ENCODE results near the gene NEU1. TPM values are rescaled to one million over a fixed set of nuclear protein-coding genes. Genes with fewer than 3 reads are reported as not detected.

The NEU1 gene
- total RNA-seq, 1 donor from 2014 or later, result 19.0 TPM

DNA sequence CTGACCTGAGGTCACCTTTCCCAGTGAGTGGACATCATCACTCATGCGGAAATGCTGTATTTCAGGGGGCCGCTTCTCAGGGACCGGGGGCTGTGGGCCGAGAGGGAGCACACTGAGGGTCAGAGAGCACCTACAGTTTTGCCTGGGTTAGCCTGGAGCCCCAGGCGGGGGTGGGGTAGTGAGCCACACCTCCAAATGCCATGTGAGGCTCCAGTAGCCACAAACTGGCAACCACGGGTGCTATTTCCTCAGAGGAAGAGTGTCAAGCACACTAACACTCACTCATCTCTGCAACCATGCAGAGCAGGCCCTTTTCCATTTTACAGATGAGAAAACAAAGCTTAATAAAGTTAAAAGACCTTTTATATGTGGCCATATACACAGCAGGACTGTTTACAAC lies 30.2 kb upstream of the NEU1 start:
- DNase-seq, result no peak

DNA sequence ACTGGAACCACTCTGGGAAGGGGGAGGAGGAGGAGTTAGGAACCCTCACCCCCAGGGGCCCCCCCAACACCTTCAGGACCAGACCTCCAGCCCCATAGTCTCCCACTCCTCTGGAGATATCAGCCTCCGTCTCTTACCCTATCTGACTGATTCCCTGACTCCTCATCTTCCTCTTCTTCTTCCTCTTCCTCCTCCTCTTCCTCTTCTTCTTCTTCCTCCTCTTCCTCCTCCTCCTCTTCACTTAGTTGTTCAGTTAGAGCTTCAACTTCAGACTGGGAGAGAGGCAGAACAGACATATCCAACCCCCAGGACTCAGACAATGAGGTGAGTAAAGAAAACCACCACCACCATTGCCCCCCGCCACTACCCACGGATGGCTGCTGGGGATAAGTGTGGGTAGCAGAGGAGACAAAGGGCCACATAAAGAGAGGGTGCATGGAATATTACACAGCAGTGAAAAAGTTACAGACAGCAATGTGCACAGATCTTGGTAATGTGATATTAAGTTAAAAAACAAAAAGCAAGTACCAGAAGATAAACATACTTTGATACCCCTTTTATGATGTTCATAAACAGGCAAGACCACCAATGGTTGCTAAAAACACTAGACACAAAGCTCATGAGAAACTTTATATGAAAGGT lies 26.8 kb upstream of the NEU1 start:
- no peak for DNase-seq

- no peak for DNase-seq
Observed at GRCh38 chr6:31888276-31889258, 25.9 kb upstream of the NEU1 start.

DNA sequence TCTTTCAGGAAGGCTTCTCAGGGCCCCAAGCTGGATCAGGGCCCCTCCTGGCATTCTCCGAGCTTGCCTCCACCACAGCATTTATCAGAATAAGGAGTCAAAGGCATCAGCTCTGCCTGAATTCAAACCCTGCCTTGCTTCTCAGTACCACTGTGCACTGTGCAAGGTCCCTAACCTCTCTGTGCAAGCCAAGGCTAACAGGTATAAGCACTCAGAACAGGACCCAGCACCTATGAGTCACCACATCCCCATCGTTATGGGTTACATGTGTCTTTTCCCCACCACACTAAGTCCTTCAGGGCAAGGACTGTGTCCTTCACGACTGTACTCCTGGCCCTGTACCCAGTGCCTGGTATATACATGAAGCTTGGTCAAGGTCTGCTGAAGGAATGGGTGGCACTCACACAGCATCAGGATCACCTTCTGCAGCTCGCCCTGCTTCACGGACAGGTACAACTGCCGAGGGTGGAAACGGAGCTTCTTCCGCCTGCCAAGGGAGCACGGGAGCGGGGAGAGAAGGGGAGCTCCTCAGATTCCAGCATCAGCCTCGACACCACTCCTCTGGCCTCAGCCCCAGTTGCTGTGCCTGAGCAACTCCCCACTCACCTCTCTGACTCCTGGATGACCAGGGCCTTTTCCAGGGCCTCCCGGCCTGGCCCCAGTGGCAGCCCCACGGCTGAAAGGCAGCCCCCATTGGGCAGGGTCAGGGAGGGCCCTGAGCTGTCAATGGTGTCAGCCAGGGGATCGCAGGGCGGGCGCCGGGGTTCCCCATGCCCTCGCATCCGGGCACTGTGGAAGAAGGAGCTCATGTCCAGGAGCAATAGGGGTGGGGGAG lies 24.8 kb upstream of the NEU1 start:
- DNase-seq, result no peak

GRCh38 chr6:31886541-31886991 lies 23.9 kb upstream of the NEU1 start:
- DNase-seq, result no peak

DNA sequence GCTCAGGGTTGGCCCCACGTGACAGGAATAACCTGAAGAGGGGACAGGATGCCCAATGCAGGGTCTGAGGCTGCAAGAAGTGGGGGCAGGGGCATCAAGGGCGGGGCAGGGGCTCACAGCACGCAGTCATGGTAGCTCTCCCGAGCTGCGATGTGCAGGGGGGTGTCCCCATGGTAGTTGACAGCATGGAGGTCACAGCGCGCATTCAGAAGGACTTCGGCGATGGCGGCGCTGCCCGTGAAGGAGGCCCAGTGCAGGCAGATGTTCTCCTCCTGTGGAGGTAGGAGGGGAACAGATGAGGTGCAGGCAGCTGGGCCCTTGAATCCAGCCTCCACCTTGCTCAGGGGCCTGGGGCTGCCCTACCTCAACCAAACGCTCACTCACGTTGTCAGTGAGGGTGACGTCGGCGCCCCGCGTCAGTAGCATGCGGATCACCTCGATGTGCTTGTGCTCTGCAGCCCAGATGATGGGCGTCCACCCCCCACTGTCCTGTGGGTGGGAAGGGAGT lies 22.0 kb upstream of the NEU1 start:
- no peak for DNase-seq

GRCh38 chr6:31883676-31884075 lies 21.1 kb upstream of the NEU1 start:
- DNase-seq, result no peak

- no peak for DNase-seq
Observed at GRCh38 chr6:31882344-31882743, 19.7 kb upstream of the NEU1 start.

GRCh38 chr6:31881136-31881859 lies 18.7 kb upstream of the NEU1 start:
- no peak for DNase-seq

- DNase-seq, result no peak
Observed at GRCh38 chr6:31880616-31881015, 18.0 kb upstream of the NEU1 start.

- DNase-seq, result no peak
Observed at GRCh38 chr6:31879901-31880300, 17.3 kb upstream of the NEU1 start.

DNA sequence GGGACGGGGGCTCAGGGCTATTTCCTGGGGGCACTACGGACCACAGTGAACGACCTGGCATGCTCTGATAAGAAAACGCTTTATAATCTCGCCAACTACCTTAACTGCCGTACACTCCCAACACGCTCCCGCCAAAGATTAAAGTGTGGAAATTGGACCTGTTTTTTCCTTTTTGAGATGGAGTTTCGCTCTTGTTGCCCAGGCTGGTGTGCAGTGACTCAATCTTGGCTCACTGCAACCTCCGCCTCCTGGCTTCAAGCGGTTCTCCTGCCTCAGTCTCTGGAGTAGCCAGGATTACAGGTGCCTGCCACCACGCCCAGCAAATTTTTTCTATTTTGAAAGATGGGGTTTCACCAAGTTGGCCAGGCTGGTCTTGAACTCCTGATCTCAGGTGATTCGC lies 16.5 kb upstream of the NEU1 start:
- DNase-seq, result no peak

- DNase-seq, result no peak
Observed at GRCh38 chr6:31878726-31879125, 16.1 kb upstream of the NEU1 start, which contains the start of gene SLC44A4. Gene SLC44A4 (minus strand): TSS chr6:31878997. CDS start chr6:31878980, 17 bp downstream.

- no peak for DNase-seq
Observed at GRCh38 chr6:31878222-31878621, 15.6 kb upstream of the NEU1 start.

- DNase-seq, result no peak
Observed at GRCh38 chr6:31877651-31878161, 15.1 kb upstream of the NEU1 start.

GRCh38 chr6:31877125-31877650 lies 14.6 kb upstream of the NEU1 start:
- DNase-seq, result no peak

DNA sequence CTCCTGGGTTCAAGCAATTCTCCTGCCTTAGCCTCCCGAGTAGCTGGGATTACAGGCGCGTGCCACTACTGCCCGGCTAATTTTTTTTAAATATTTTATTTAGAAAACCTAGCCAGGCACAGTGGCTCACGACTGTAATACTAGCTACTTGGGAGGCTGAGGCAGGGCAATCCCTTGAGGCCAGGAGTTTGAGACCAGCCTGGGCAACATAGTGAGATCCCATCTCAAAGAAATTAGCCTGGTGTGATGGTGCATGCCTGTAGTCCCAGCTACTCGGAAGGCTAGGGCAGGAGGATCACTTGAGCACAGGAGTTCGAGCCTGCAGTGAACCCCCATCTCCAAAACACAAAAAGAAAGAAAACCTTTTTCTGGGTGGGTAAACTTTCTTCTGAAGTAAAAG lies 13.7 kb upstream of the NEU1 start:
- no peak for DNase-seq

GRCh38 chr6:31875877-31876276 lies 13.3 kb upstream of the NEU1 start:
- DNase-seq, result no peak

- no peak for DNase-seq
Observed at GRCh38 chr6:31874836-31875572, 12.4 kb upstream of the NEU1 start.

- no peak for DNase-seq
Observed at GRCh38 chr6:31874084-31874670, 11.6 kb upstream of the NEU1 start.
